NCI-H2107 treated with DMSO at 0.1 percent for 48 hours (cell line): ENCODE measurements around the gene B4GALNT2.
"Not testable (repeated sequence)": the region's sequence is repeated elsewhere in the genome, so short reads cannot be mapped to it uniquely, and the experiment has no call there.

Experiments used
- DNase-seq: peaks from one replicate; lab custom pipeline; 2025; ENCODE audit not compliant: unreplicated experiment; lab: John Stamatoyannopoulos, UW

Gene B4GALNT2

GRCh38 chr17:49120166-49120565, 12.4 kb upstream of the B4GALNT2 start:
- DNase-seq, result no peak

DNA sequence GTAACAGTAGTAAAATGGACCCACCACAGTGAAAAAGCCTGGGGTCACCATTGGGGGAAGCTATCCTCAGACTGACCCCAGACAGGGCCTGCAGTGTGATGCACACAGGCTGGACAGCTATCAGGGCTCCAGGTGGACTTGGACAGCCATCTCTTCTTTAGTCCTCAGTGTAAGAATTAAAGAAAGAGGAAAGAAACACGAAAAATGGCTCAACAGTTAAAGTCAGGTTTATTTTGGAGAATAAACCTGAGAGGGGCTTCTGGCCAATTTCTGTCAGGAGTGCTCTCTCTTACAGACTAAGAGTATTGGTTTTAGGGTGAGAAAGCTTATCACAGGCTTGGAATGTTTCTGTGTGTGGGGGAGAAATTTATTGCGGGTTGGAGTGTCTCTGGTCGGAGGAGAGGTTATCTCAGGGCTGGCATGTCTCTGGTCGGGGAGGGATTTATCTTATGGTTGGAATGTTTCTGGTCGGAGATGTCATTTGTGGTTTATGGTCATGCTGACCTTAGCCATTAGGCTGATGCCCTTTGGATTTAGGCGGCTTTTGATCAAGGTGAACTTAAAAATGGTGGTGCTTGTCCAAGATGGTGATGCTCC, 10.8 kb upstream of the B4GALNT2 start:
- DNase-seq, result no peak

GRCh38 chr17:49122566-49122965, 10.0 kb upstream of the B4GALNT2 start:
- DNase-seq, result no peak

GRCh38 chr17:49123061-49123460, 9.5 kb upstream of the B4GALNT2 start:
- DNase-seq, result no peak

- DNase-seq, result no peak
These were observed 7.1 kb upstream of the B4GALNT2 start for GRCh38 chr17:49125449-49125848.

GRCh38 chr17:49126183-49126859, 6.2 kb upstream of the B4GALNT2 start:
- DNase-seq, result not testable (repeated sequence)

- DNase-seq, result not testable (repeated sequence)
These were observed 3.1 kb upstream of the B4GALNT2 start for GRCh38 chr17:49129359-49129950.

DNA sequence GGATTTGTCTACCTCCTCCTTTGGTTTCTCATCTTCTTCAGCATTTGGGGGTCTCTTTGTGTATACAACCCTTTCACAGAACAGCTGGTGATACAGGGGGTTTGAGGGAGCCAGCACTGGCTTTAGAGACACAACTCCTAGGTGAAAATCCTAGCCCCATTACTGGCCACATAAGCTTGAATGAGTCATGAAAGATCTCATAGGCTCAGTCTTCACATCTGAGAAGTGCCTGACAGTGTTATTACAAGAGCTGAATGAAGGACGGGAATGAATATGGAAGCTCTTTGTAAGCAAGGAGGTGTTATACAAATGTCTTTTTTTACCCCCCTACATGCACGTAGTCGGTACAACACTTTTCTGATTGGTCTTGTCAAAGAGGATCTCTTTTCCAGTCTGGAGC, 1.7 kb upstream of the B4GALNT2 start:
- no peak for DNase-seq

- DNase-seq, result no peak
These were observed 261 bp upstream of the B4GALNT2 start for GRCh38 chr17:49132317-49132698.

- DNase-seq, result no peak
These were observed 3.8 kb downstream of the B4GALNT2 start for GRCh38 chr17:49136335-49136734.

- not testable (repeated sequence) for DNase-seq
These were observed 13.1 kb downstream of the B4GALNT2 start for GRCh38 chr17:49145654-49146053.

DNA sequence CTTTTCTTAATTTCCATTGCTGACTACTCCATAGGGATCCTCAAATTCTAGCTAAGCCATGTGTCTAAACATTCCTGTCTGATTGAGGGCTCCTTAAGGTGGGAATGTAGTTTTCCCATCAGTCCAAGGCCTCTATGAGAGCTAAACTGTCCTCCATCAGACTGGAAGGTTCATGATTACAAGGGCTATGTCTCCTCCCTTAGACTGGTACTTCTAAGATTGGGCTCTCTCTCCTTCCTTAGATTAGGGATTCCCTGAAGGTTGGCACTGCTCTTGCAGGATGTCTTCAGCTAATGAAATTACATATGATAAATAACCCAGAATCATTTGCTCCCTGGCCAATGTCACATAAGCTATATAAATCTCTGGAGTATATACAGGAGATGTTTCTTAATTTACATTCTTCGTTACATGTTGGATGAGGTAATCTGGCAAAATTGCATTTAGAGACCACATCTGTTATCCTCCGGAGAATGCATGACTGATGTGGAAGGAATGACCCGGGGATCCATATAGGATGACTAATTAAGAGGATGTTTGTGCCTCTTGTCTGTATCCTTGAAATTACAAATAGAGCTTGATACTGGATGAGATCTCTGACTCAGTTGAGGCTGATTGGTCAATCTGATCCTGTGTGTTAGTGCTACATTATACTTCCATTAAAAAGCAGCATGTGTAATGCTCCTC, 14.2 kb downstream of the B4GALNT2 start:
- DNase-seq, result no peak

DNA sequence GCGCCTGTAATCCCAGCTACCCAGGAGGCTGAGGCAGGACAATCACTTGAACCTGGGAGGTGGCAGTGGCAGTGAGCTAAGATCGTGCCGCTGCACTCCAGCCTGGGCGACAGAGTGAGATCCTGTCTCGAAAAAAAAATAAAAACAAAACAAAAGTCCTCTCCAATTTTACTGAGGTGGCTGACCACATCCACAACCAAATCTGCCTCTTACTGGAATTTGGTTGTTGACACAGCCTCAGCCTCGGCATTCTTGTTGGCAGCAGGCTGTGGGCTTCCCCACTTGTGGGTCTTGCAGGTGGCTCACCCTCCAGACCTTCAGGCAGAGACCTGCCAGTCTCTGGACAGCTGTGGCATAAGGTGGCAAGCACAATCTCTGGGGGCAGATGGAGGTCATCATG, 15.6 kb downstream of the B4GALNT2 start:
- no peak for DNase-seq

GRCh38 chr17:49151996-49152395, 19.4 kb downstream of the B4GALNT2 start:
- no peak for DNase-seq

- DNase-seq, result no peak
These were observed 23.7 kb downstream of the B4GALNT2 start for GRCh38 chr17:49156256-49156655.

GRCh38 chr17:49157784-49158183, 25.2 kb downstream of the B4GALNT2 start:
- DNase-seq, result no peak

DNA sequence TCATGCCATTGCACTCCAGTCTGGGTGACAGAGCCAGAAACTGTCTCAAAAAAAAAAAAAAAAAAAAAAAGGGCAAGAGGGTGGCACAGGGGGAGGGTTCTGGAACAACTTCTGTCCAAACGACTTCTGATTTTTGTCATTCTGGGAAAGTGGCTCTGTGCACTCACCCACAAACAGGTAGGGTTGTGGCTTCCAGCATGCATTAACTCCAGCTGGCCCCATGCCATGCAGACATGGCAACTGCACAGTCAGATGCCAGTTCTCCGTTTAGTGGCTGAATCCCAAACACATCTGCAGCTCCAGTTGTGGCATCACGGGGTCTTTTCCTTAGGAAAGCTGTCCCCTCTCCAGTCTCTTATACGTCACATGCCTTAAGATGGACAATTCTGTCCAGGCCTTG, 30.3 kb downstream of the B4GALNT2 start:
- no peak for DNase-seq

DNA sequence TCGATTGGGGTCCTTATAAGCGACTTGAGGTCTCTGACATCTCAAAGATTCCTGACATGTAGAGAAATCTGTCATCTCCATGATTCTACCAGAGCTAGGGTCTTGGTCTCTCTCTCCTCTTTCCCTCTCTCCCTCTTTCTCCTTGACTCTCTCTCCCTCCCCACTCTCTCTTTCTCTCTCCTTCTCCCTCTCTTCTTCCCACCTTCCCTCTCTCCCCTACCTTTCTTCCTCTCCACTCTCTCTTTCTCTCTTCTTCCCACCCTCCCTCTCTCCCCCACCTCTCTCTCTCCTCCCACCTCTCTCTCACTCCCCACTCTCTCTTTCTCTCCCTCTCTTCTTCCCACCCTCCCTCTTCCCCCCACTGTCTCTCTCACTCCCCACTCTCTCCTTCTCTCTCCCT, 32.6 kb downstream of the B4GALNT2 start:
- no peak for DNase-seq

- DNase-seq, result no peak
These were observed 36.1 kb downstream of the B4GALNT2 start for GRCh38 chr17:49168706-49169105.

GRCh38 chr17:49170216-49170615, 37.6 kb downstream of the B4GALNT2 start:
- no peak for DNase-seq

GRCh38 chr17:49170711-49171110, 38.1 kb downstream of the B4GALNT2 start:
- not testable (repeated sequence) for DNase-seq

DNA sequence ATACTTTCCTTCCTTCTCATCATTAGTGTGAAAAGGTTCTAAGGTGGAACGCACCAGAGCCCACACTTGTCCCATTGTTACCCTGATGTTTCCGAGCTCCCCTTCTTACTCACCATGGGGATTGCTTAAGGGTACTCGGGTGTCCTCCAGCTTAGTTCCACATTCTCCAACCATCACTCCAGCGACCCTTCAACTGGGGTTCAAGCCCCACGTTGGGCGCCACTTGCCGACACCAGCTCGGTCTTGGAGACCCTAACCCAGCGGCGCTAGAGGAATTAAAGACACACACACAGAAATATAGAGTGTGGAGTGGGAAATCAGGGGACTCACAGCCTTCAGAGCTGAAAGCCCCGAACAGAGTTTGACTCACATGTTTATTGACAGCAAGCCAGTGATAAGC, 43.4 kb downstream of the B4GALNT2 start:
- not testable (repeated sequence) for DNase-seq
